Activated CD8-positive, alpha-beta T cell treated with anti-CD3 and anti-CD28 coated beads for 36 hours (primary cell): ENCODE results near the gene RAX2. TPM values are rescaled to one million over a fixed set of nuclear protein-coding genes. Genes with fewer than 3 reads are reported as not detected.

ENCODE experiments used
- ATAC-seq: fragments of 200-7000 bp; cut with Tn5 transposase; one replicate; pipeline ENCODE4 v1.10.0; 2021; ENCODE audit warnings: mild to moderate bottlenecking, moderate library complexity
- CTCF ChIA-PET: fragments of 350-600 bp; sonication (Branson Sonifier 250); formaldehyde crosslinking; loops from one replicate; lab custom pipeline; 2021; ENCODE audit warnings: antibody characterized with exemption; lab: Charles Lee
- POLR2A ChIA-PET: fragments of 350-600 bp; sonication (Branson Sonifier 250); formaldehyde crosslinking; loops from one replicate; lab custom pipeline; 2021; ENCODE audit warnings: antibody characterized with exemption; lab: Charles Lee
- DNase-seq: peaks from one replicate; pipeline ENCODE4 v3.0.0-alpha.2; 2020
- H3K27ac Mint-ChIP-seq: one replicate; pipeline ENCODE4 v1.8.0; 2021; ENCODE audit warnings: mild to moderate bottlenecking, mixed read lengths
- H3K27me3 Mint-ChIP-seq: one replicate; pipeline ENCODE4 v1.8.0; 2021; ENCODE audit warnings: mixed read lengths
- H3K36me3 Mint-ChIP-seq: one replicate; pipeline ENCODE4 v1.8.0; 2021; ENCODE audit warnings: low read depth, mixed read lengths
- H3K4me1 Mint-ChIP-seq: one replicate; pipeline ENCODE4 v1.8.0; 2021; ENCODE audit warnings: low read depth, mixed read lengths
- H3K4me3 Mint-ChIP-seq: one replicate; pipeline ENCODE4 v1.8.0; 2021; ENCODE audit warnings: mild to moderate bottlenecking, moderate library complexity, mixed read lengths
- H3K9me3 Mint-ChIP-seq: one replicate; pipeline ENCODE4 v1.8.0; 2021; ENCODE audit warnings: mixed read lengths
- intact Hi-C: fragments of 100-400 bp; cut with micrococcal nuclease; formaldehyde crosslinking; loops from one replicate; pipeline ENCODE4 v1.10.0; 2022
- total RNA-seq, 2 experiments: library from RNA; stranded (reverse); gene quantifications; one replicate each; pipeline ENCODE4 v1.2.3, GENCODE V29; 2021
- TF ChIP-seq, protein P1 (sequence below): fragments of 200-600 bp; IDR thresholded peaks from one replicate; pipeline ENCODE4 v1.8.0; 2022; ENCODE audit warnings: antibody characterized with exemption, mild to moderate bottlenecking

The RAX2 gene
- total RNA-seq, 2 experiments from 2014 or later = not detected

DNA sequence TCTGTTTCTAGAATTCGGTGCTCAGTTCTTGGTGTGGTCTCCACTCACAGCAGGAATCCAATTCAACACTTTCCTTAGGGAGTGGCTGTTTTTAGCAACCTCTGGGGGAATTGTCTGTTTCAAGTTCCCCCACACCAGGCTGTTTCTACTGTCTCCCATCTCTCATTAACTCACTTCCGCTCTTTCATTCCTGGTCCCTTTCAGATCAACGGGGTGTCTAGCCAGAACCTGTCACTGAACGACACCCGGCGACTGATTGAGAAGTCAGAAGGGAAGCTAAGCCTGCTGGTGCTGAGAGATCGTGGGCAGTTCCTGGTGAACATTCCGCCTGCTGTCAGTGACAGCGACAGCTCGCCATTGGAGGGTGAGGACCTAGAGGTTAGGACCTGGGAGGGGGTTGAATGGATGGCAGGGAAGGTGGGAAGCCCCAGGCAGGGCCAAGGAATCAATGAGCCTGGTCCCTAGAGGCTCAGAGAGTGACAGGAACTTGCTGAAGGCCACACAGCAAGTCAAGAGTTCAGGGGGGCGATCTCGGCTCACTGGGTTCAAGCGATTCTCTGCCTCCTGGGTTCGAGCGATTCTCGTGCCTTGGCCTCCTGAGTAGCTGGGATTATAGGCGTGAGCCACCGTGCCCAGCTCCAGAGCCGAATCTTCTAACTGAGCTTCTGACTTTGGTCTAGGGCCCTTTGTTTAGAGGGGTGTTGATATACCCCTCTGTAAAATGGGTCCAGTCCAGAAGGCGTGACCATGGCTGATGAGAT, 38.3 kb downstream of the RAX2 start:
- TF ChIP-seq, protein P1, sequence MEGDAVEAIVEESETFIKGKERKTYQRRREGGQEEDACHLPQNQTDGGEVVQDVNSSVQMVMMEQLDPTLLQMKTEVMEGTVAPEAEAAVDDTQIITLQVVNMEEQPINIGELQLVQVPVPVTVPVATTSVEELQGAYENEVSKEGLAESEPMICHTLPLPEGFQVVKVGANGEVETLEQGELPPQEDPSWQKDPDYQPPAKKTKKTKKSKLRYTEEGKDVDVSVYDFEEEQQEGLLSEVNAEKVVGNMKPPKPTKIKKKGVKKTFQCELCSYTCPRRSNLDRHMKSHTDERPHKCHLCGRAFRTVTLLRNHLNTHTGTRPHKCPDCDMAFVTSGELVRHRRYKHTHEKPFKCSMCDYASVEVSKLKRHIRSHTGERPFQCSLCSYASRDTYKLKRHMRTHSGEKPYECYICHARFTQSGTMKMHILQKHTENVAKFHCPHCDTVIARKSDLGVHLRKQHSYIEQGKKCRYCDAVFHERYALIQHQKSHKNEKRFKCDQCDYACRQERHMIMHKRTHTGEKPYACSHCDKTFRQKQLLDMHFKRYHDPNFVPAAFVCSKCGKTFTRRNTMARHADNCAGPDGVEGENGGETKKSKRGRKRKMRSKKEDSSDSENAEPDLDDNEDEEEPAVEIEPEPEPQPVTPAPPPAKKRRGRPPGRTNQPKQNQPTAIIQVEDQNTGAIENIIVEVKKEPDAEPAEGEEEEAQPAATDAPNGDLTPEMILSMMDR = no peak
- H3K36me3 Mint-ChIP-seq = no peaks in the 10 kb centered on the region
- ChIA-PET CTCF (interaction anchor here (0.8 to 1.2 kb wide), 2 partner anchors 12 to 88 kb away, joined by 3 read pairs; no protein-coding TSS in a partner anchor), POLR2A (no interaction called here)
- H3K27me3 Mint-ChIP-seq = no peaks in the 10 kb centered on the region
- no peak overlapping the region for H3K27ac Mint-ChIP-seq
- H3K9me3 Mint-ChIP-seq = no peaks in the 10 kb centered on the region
- no peaks in the 10 kb centered on the region for H3K4me1 Mint-ChIP-seq
- DNase-seq = no peak
- intact Hi-C loops = no loop called here
- no peak for ATAC-seq
- no peak overlapping the region for H3K4me3 Mint-ChIP-seq

GRCh38 chr19:3732108-3732507, 39.9 kb downstream of the RAX2 start:
- H3K9me3 Mint-ChIP-seq = no peaks in the 10 kb centered on the region
- no peak for DNase-seq
- H3K27me3 Mint-ChIP-seq = no peaks in the 10 kb centered on the region
- H3K4me1 Mint-ChIP-seq = no peaks in the 10 kb centered on the region
- no peak for ATAC-seq
- POLR2A ChIA-PET = interaction anchor here (1.0 kb wide), 1 partner anchor 24 kb away, joined by 3 read pairs; no protein-coding TSS in a partner anchor
- CTCF ChIA-PET = no interaction called here
- H3K4me3 Mint-ChIP-seq = no peak overlapping the region
- H3K36me3 Mint-ChIP-seq = no peaks in the 10 kb centered on the region
- intact Hi-C loops = no loop called here
- no peak overlapping the region for H3K27ac Mint-ChIP-seq
- TF ChIP-seq, protein P1 = no peak

DNA sequence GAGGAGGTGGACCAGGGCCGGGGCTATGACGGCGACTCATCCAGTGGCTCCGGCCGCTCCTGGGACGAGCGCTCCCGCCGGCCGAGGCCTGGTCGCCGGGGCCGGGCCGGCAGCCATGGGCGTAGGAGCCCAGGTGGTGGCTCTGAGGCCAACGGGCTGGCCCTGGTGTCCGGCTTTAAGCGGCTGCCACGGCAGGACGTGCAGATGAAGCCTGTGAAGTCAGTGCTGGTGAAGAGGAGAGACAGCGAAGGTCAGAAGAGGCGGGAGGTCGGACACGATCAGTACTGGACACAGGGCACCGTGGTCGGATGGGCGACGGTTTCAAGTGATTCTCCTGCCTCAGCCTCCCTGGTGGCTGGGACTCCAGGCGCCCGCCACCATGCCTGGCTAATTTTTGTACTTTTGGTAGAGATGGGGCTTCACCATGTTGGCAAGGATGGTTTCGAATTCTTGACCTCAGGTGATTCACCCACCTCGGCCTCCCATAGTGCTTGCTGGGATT, 41.5 kb downstream of the RAX2 start:
- H3K27ac Mint-ChIP-seq = no peak overlapping the region
- no peaks in the 10 kb centered on the region for H3K36me3 Mint-ChIP-seq
- H3K4me1 Mint-ChIP-seq = no peaks in the 10 kb centered on the region
- POLR2A ChIA-PET = no interaction called here
- no peaks in the 10 kb centered on the region for H3K9me3 Mint-ChIP-seq
- CTCF ChIA-PET = no interaction called here
- H3K4me3 Mint-ChIP-seq = no peak overlapping the region
- intact Hi-C loops = no loop called here
- no peaks in the 10 kb centered on the region for H3K27me3 Mint-ChIP-seq
- TF ChIP-seq, protein P1 = no peak
- DNase-seq (no peak), ATAC-seq (no peak)

DNA sequence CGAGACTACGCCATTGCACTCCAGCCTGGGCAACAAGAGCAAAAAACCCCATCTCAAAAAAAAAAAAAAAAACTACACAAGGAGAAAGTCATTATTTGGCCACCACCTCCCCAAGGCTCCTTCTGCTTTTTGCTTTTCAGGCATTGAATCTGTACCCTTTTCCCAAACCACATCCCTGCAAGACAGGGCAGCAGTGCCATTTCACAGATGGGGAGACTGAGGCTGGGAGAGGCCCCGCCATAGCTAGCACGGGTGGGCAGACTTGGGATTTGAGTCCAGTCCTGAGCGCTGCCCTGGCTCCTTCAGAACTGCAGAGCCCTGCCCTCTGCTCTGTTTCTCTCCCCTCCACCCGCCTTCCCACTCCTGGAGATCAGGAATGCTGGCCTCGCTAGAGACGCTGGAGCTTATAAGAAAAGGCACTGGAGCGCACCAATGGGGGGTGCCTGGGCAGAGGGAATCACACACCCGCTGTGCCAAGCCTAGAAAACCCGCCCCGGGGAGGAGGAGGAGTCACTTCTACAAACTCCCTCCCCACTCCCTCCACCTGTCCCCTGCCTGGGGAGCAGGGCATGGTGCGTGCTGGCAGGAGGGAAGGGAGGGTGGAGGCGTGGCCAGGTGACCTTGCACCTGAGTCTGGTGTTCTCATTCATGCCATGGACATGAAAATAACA, 46.3 kb downstream of the RAX2 start:
- ATAC-seq = no peak
- TF ChIP-seq, protein P1 = no peak
- peaks cover 9% of the 10 kb centered on the region for H3K27me3 Mint-ChIP-seq
- DNase-seq = no peak
- intact Hi-C loops = no loop called here
- H3K4me1 Mint-ChIP-seq = peaks cover 6% of the 10 kb centered on the region
- no peaks in the 10 kb centered on the region for H3K36me3 Mint-ChIP-seq
- CTCF ChIA-PET = interaction anchor here (0.6 kb wide), 1 partner anchor 74 kb away, joined by 3 read pairs; no protein-coding TSS in a partner anchor
- POLR2A ChIA-PET = interaction anchor here (0.7 kb wide), 1 partner anchor 58 kb away, joined by 4 read pairs; no protein-coding TSS in a partner anchor
- H3K4me3 Mint-ChIP-seq = no peak overlapping the region
- no peaks in the 10 kb centered on the region for H3K9me3 Mint-ChIP-seq
- H3K27ac Mint-ChIP-seq = no peak overlapping the region

GRCh38 chr19:3725121-3725520, 46.9 kb downstream of the RAX2 start:
- no peak for ATAC-seq
- POLR2A ChIA-PET = interaction anchor here (0.7 kb wide), 1 partner anchor 58 kb away, joined by 4 read pairs; no protein-coding TSS in a partner anchor
- CTCF ChIA-PET = interaction anchor here (0.6 kb wide), 1 partner anchor 34 kb away, joined by 3 read pairs; no protein-coding TSS in a partner anchor

More at GRCh38 chr19:3725121-3725520, 46.9 kb downstream of the RAX2 start:
- Mint-ChIP-seq H3K4me3 (no peak overlapping the region), H3K27ac (no peak overlapping the region), H3K9me3 (no peaks in the 10 kb centered on the region), H3K4me1 (peaks cover 6% of the 10 kb centered on the region), H3K36me3 (no peaks in the 10 kb centered on the region), H3K27me3 (peaks cover 9% of the 10 kb centered on the region)
- no peak for DNase-seq
- intact Hi-C loops = no loop called here
- TF ChIP-seq, protein P1 = no peak
